Upper lobe of left lung (tissue), 4 donors: ENCODE results near the gene PRKN.

Experiments used
- EP300 ChIP-seq, 4 donors: sonication (generic); formaldehyde crosslinking; IDR thresholded peaks; one replicate each; pipeline ENCODE4 v1.5.1; 2017; ENCODE audit warnings: antibody characterized with exemption in 4 of 4, control low read depth in 2 of 4
- POLR2A ChIP-seq, 4 donors: fragments of 450-650 bp; IDR thresholded peaks; one replicate each; pipeline ENCODE4 v1.5.1; 2016 to 2017; ENCODE audit warnings: antibody characterized with exemption in 4 of 4, mild to moderate bottlenecking in 2 of 4
- POLR2AphosphoS5 ChIP-seq, 2 donors: sonication (generic); formaldehyde crosslinking; IDR thresholded peaks; one replicate each; pipeline ENCODE4 v1.5.1; 2017; ENCODE audit warnings: antibody characterized with exemption in 2 of 2
- TF ChIP-seq, protein P1 (sequence below), 6 experiments: fragments of 450-650 bp in 4 of 6; fragments of 200-600 bp in 2 of 6; sonication (generic) in 2 of 6; IDR thresholded peaks; one replicate each; pipeline ENCODE4 v1.5.1; 2016 to 2019; ENCODE audit warnings: antibody characterized with exemption in 6 of 6

DNA sequence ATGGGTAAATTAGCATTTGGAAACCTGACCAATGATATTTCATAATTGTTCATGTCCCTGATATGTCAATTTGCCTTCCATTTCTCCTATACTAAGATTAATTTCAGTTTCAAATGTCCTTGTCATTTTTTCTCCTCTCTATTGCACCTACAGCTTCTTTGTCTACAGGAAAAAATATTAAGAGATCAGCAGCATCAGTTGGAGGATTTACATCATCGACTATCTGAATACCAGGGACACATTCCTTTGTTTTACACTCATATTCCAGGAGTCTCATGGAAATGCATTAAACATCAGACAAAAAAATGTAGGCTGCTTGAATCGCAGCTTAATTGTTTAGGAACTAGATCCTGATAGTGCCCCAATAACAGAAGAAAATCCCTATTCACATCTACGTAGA lies 188.2 kb downstream of the PRKN start:
- TF ChIP-seq, protein P1, sequence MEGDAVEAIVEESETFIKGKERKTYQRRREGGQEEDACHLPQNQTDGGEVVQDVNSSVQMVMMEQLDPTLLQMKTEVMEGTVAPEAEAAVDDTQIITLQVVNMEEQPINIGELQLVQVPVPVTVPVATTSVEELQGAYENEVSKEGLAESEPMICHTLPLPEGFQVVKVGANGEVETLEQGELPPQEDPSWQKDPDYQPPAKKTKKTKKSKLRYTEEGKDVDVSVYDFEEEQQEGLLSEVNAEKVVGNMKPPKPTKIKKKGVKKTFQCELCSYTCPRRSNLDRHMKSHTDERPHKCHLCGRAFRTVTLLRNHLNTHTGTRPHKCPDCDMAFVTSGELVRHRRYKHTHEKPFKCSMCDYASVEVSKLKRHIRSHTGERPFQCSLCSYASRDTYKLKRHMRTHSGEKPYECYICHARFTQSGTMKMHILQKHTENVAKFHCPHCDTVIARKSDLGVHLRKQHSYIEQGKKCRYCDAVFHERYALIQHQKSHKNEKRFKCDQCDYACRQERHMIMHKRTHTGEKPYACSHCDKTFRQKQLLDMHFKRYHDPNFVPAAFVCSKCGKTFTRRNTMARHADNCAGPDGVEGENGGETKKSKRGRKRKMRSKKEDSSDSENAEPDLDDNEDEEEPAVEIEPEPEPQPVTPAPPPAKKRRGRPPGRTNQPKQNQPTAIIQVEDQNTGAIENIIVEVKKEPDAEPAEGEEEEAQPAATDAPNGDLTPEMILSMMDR (IDR thresholded peaks at IDR 0.05) = no peak
- TF ChIP-seq POLR2A (IDR thresholded peaks at IDR 0.05) (no peak), POLR2AphosphoS5 (IDR thresholded peaks at IDR 0.05) (no peak), EP300 (IDR thresholded peaks at IDR 0.05) (no peak)
